T-helper 17 cell (primary cell): ENCODE results near the gene KCNMA1. TPM values are rescaled to one million over a fixed set of nuclear protein-coding genes. Genes with fewer than 3 reads are reported as not detected.
"Not testable (repeated sequence)": the region's sequence is repeated elsewhere in the genome, so short reads cannot be mapped to it uniquely, and the experiment has no call there.

Experiments
- ATAC-seq: fragments of 150-1000 bp; cut with Tn5 transposase; 2 replicates; pipeline ENCODE4 v1.10.0; 2021; ENCODE audit warnings: mild to moderate bottlenecking, moderate library complexity
- DNase-seq, 3 donors: peaks; one replicate each; pipeline versions ENCODE4 v3.0.0 to v3.0.0-alpha.2; 2020 to 2021
- H3K9me3 ChIP-seq: one replicate; pipeline ENCODE4 v1.7.0; 2013; ENCODE audit warnings: low read length, mild to moderate bottlenecking; ENCODE audit not compliant: control insufficient read depth, poor library complexity, severe bottlenecking
- H3K27ac Mint-ChIP-seq: one replicate; pipeline ENCODE4 v1.8.0; 2022; ENCODE audit warnings: mild to moderate bottlenecking, moderate library complexity, mixed read lengths
- H3K27me3 Mint-ChIP-seq: one replicate; pipeline ENCODE4 v1.8.0; 2022; ENCODE audit warnings: mixed read lengths
- H3K36me3 Mint-ChIP-seq: one replicate; pipeline ENCODE4 v1.8.0; 2022; ENCODE audit warnings: low read depth, mixed read lengths
- H3K4me1 Mint-ChIP-seq: one replicate; pipeline ENCODE4 v1.8.0; 2022; ENCODE audit warnings: mild to moderate bottlenecking, mixed read lengths
- H3K4me3 Mint-ChIP-seq: one replicate; pipeline ENCODE4 v1.8.0; 2022; ENCODE audit warnings: mild to moderate bottlenecking, moderate library complexity, mixed read lengths
- total RNA-seq, 4 donors: library from RNA in 2 of 4; stranded (reverse) in 2 of 4; gene quantifications; one replicate each; pipeline ENCODE4 v1.2.3 and lab custom pipeline; 2022 to 2026

Gene KCNMA1
- total RNA-seq, 2 donors from 2014 or later: 0.27 TPM; not detected in 1

DNA sequence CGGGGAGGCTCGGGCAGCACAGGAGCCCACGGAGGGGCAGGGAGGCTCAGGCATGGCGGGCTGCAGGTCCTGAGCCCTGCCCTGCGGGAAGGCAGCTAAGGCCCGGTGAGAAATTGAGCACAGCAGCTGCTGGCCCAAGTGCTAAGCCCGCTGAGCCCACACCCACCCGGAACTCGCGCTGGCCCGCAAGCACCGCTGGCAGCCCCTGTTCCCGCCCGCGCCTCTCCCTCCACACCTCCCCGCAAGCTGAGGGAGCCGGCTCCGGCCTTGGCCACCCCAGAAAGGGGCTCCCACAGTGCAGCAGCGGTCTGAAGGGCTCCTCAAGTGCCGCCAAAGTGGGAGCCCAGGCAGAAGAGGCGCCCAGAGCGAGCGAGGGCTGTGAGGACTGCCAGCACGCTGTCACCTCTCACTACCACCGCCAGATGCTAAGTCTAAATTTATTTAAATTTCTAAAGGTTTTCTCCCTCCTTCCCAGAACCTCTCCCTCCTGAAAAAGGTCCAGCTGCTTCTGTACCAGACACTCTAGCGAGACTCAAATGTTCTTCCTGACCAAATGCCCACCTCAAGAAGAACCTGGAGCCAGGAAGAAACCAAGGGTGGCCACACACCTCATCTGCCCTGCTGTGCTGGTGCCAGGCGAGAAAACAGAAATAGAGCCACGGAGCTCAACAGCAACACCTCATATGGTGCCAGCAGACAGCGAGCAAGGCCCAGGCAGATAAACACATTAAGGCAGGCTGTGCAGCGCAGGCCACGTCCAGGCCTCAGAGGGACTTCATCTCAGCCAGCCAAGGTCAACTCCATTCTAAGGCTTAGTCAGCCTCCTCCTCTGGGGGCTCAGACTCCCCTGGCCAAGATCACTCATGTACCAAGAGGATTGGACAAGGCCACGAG is 47.0 kb downstream of the KCNMA1 start:
- peaks cover 4% of the 10 kb centered on the region for H3K4me1 Mint-ChIP-seq
- peaks cover 2% of the 10 kb centered on the region for H3K36me3 Mint-ChIP-seq
- no peak for DNase-seq
- no peak overlapping the region for H3K4me3 Mint-ChIP-seq
- no peaks in the 10 kb centered on the region for H3K9me3 ChIP-seq
- no peak overlapping the region for H3K27ac Mint-ChIP-seq
- peaks cover 23% of the 10 kb centered on the region for H3K27me3 Mint-ChIP-seq
- ATAC-seq: no peak

DNA sequence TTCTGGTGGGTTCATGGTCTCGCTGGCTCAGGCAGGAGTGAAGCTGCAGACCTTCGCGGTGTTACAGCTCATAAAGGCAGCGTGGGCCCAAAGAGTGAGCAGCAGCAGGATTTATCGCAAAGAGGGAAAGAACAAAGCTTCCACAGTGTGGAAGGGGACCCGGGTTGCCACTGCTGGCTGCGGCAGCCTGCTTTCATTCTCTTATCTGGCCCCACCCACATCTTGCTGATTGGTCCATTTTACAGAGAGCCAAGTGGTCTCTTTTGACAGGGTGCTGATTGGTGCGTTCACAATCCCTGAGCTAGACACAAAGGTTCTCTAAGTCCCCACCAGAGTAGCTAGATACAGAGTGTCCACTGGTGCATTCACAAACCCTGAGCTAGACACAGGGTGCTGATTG is 47.9 kb downstream of the KCNMA1 start:
- H3K27me3 Mint-ChIP-seq: peaks cover 22% of the 10 kb centered on the region
- H3K36me3 Mint-ChIP-seq, DNase-seq, H3K9me3 ChIP-seq, H3K4me1 Mint-ChIP-seq, H3K4me3 Mint-ChIP-seq, H3K27ac Mint-ChIP-seq, ATAC-seq: not testable (repeated sequence)

DNA sequence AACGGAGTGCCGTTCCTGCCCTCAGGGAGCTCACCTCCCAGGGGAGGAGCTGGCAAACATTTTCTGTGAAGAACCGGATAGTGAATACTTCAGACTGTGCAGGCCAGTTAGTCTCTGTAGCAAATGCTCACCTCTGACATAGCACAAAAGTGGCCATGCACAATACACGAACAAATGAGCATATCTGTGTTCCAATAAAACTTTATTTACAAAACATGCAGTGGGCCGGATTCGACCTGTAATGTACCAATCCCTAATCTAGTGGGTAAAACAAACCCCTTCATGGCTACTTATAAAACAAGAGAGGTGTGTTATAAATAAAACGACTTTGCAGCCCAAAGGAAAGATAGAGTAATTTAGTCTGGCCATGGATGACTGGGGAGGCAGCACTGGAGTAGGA is 48.7 kb downstream of the KCNMA1 start:
- no peak overlapping the region for H3K27ac Mint-ChIP-seq
- H3K4me1 Mint-ChIP-seq: peaks cover 4% of the 10 kb centered on the region
- peaks cover 16% of the 10 kb centered on the region for H3K27me3 Mint-ChIP-seq
- peaks cover 2% of the 10 kb centered on the region for H3K36me3 Mint-ChIP-seq
- DNase-seq (no peak), ATAC-seq (no peak)
- no peak overlapping the region for H3K4me3 Mint-ChIP-seq
- no peaks in the 10 kb centered on the region for H3K9me3 ChIP-seq

DNA sequence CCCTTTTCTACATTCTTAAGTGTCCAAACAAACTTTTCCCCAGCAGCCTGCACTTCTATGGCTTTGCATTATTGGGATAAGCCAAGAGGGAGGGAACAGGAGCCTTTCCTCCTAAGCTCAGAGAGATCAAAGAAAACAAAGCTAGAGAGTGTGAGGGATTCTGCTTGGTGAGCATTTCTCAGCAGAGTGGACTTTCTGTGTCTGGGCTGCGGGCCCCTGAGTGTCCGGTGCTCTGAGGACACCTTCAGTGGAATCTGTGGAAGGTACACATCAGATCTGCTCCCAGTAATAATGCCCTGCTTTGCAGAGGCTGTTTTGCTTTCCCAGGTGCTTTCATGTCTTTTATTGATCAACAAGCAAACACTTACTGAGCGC is 50.2 kb downstream of the KCNMA1 start:
- ATAC-seq: no peak
- Mint-ChIP-seq H3K27me3 (peaks cover 11% of the 10 kb centered on the region), H3K4me3 (no peak overlapping the region), H3K27ac (no peak overlapping the region), H3K4me1 (peaks cover 4% of the 10 kb centered on the region), H3K36me3 (peaks cover 2% of the 10 kb centered on the region)
- H3K9me3 ChIP-seq: no peaks in the 10 kb centered on the region
- DNase-seq: no peak

DNA sequence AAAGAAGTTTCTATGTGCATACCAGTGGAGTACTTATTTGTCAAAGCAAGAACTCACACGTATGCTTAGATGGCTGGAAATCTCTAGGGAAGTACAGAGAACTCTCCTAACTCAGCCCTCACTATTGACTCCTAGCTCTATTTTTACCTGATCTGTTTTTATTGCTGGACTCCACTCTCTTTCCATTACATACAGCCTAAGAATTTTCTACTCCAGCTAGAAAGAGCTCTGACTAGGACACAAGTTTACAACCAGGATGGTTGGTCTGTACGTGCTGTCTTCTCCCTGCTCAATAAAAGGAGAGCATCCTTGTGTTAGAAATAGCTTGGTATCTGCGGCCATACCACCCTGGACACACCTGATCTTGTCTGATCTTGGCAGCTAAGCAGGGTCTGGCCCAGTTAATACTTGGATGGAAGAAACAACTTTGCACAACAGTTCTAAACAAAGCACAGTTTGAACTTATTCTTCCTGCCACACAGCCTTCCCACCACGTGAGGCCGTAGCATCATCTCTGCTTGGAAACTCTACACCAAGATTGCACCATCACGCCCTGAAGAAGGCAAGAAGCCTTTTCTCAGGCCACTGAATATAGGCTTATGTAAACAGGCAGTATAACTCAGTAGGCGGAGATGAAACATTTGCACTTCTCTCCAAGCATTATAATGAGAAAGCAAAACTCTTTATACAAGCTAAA is 50.7 kb downstream of the KCNMA1 start:
- H3K27me3 Mint-ChIP-seq: peaks cover 9% of the 10 kb centered on the region
- ATAC-seq (no peak), DNase-seq (no peak)
- H3K4me3 Mint-ChIP-seq: no peak overlapping the region
- no peaks in the 10 kb centered on the region for H3K9me3 ChIP-seq
- no peak overlapping the region for H3K27ac Mint-ChIP-seq
- peaks cover 2% of the 10 kb centered on the region for H3K36me3 Mint-ChIP-seq
- peaks cover 4% of the 10 kb centered on the region for H3K4me1 Mint-ChIP-seq

DNA sequence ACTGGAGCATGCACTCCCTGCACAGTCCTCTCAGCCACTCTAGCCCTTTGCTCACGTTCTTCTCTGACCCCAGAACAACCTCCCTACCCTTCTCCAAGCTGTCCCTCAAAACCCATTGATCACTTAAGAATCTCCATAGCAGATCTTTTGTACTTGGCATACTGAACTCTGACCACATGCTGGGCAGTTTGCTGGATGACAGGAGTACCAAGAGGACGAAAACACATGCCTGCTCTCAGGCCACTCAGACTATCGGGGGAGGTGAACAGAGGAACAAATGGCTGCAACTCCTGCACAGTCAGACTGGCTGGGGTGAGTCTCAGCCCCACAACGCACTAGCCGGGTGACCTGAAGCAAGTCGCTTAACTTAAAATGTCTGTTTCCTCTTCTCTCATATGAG is 52.7 kb downstream of the KCNMA1 start:
- Mint-ChIP-seq H3K4me1 (peaks cover 4% of the 10 kb centered on the region), H3K27ac (no peak overlapping the region), H3K36me3 (peaks cover 2% of the 10 kb centered on the region), H3K27me3 (no peaks in the 10 kb centered on the region), H3K4me3 (no peak overlapping the region)
- no peak for DNase-seq
- no peaks in the 10 kb centered on the region for H3K9me3 ChIP-seq
- ATAC-seq: no peak

DNA sequence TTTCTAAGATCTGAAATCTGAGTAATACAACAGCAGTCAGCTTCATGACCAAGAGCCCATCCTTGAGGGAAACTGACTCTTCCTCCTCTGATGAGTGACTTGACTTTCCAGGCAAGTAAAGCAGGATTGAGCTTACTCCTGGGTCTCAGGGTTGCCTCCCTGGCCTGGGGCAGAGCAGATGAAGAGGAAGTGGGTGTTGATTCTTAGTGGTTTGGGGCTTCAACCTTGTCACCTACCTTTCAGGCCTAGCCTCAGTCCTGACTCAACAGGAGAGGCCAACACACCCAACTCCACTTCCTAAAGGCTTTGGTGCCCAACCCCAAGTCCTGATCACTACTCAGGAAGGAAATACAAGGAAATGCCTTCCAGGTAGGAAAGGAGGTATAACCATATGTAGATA is 54.1 kb downstream of the KCNMA1 start:
- Mint-ChIP-seq H3K4me3 (no peak overlapping the region), H3K27ac (no peak overlapping the region), H3K27me3 (peaks cover 5% of the 10 kb centered on the region), H3K4me1 (peaks cover 7% of the 10 kb centered on the region), H3K36me3 (peaks cover under 1% of the 10 kb centered on the region)
- H3K9me3 ChIP-seq: no peaks in the 10 kb centered on the region
- ATAC-seq (no peak), DNase-seq (no peak)

DNA sequence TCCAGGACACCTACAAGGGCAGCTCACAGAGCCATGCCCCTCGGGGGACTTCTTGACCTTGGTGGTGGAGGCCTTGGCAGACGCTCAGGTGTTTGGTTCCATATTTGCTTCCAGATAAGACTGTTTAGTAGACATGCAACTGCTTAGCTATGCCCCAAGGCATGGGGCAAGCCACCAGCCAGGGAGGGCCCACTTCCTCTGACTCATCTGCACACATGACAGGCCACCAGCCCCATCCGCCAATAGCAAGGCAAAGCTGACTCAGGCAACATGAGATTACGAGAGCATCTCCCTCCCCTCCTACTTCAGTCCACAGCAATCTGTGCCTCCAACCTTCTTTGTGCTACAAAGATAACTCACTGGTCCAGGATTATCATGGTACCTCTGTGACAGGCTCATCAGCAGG is 54.9 kb downstream of the KCNMA1 start:
- Mint-ChIP-seq H3K27ac (no peak overlapping the region), H3K27me3 (peaks cover 9% of the 10 kb centered on the region), H3K4me3 (no peak overlapping the region), H3K4me1 (peaks cover 3% of the 10 kb centered on the region), H3K36me3 (no peaks in the 10 kb centered on the region)
- H3K9me3 ChIP-seq: no peaks in the 10 kb centered on the region
- ATAC-seq (no peak), DNase-seq (no peak)

DNA sequence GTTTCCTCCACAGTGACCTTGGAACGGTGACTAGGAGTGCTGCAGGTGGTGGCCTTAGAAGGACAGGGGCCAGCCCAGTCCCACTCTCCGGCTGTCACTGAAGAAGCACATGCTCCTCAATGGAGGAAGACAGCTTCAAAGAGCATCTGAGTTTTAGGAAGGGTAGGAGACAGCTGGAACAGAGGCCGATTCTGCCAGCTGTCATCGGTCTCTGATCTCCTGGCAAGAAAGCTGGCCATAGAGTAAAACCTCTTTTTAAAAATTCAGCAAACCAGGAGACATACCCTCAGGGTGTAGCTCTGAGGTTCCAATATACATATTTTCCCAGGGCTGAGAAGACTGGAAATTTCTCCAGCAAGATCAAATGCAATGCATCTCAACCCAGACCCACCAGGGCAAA is 55.9 kb downstream of the KCNMA1 start:
- H3K27me3 Mint-ChIP-seq: peaks cover 9% of the 10 kb centered on the region
- no peak overlapping the region for H3K27ac Mint-ChIP-seq
- no peaks in the 10 kb centered on the region for H3K36me3 Mint-ChIP-seq
- ATAC-seq (no peak), DNase-seq (no peak)
- H3K9me3 ChIP-seq: no peaks in the 10 kb centered on the region
- H3K4me3 Mint-ChIP-seq: no peak overlapping the region
- peaks cover 3% of the 10 kb centered on the region for H3K4me1 Mint-ChIP-seq

DNA sequence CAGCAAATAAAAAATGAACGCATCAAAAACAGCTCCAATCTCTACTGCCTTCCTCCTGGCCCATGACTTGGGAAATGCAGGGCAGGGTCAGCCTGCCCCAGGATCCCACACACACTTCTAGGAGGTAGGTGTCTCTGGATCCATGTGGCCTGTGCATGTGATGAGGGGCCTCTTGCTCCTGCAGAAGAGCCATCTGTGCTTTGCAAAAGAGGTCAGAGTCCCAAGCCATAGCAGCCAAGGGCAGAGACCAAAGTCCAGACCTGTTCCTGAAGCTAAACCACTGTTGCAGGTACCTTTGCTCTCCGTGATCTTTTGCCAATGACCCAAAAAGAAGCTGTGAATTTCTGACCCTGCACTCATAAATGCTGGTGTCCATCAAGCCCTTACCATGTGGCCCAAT is 57.1 kb downstream of the KCNMA1 start:
- H3K9me3 ChIP-seq: no peaks in the 10 kb centered on the region
- ATAC-seq: no peak
- DNase-seq: no peak
- Mint-ChIP-seq H3K4me1 (peaks cover 3% of the 10 kb centered on the region), H3K27me3 (peaks cover 9% of the 10 kb centered on the region), H3K36me3 (no peaks in the 10 kb centered on the region), H3K27ac (no peak overlapping the region), H3K4me3 (no peak overlapping the region)

DNA sequence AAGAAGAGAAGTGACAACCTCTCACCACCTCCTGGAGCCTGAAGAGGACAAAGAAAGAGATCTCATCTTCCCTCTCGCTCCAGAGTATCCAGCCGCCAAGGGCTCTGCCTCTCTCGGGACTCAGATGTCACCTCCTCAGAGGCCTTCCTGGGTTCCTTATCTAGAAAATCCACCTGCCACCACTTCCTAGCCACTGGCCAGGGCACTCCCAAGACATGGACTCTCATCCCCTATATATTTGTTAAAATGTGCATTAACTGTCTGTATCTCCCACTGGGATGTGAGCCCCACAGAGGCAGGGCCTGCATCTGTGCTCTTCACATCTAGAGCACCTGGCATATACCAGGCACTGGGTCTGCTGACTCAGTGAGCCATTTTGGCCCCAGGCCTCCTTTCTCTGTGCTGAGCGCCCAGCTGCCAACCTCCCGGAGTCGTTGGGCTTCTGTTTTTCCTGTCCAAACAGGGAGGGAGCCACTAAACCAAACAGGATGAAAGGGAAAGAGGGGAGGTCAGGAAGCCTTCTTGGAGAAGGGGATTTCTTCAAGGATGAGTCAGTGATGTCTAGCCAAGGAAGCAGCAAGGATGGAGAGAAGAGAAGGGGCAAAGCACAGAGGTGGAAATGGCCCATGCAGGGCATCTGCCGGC is 58.9 kb downstream of the KCNMA1 start:
- Mint-ChIP-seq H3K27me3 (peaks cover 9% of the 10 kb centered on the region), H3K27ac (no peak overlapping the region), H3K36me3 (no peaks in the 10 kb centered on the region), H3K4me1 (peaks cover 3% of the 10 kb centered on the region), H3K4me3 (no peak overlapping the region)
- DNase-seq (no peak), ATAC-seq (no peak)
- H3K9me3 ChIP-seq: no peaks in the 10 kb centered on the region

DNA sequence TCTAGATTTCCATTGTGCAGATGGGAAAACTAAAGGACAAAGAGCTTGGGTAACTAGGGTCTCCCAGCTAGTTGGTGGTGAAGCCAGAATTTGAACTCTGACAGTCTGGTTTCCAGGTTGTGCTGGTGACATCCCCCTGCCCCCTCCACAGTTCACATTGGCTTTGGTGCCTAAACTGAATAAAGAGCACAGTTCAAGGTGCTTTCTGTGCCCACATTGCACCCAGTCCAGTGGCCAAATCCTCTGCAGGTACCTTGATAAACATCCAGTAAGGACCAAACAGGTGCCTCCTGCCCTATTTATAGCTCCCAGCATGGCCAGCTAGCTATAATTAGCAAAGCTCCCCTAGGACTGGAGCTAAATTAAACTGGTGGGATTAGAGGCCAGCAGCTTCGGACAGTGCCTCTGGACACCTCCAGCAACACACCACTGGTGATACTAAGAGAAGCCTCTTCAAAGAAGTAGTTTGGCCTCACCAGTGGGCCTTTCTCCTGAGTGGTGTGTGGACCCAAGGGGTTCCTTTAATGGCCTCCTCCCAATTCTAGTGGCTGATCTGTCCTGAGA is 59.9 kb downstream of the KCNMA1 start:
- DNase-seq: no peak
- ATAC-seq: no peak
- no peaks in the 10 kb centered on the region for H3K9me3 ChIP-seq
- Mint-ChIP-seq H3K27me3 (peaks cover 9% of the 10 kb centered on the region), H3K36me3 (no peaks in the 10 kb centered on the region), H3K4me3 (no peak overlapping the region), H3K27ac (no peak overlapping the region), H3K4me1 (peaks cover 3% of the 10 kb centered on the region)

DNA sequence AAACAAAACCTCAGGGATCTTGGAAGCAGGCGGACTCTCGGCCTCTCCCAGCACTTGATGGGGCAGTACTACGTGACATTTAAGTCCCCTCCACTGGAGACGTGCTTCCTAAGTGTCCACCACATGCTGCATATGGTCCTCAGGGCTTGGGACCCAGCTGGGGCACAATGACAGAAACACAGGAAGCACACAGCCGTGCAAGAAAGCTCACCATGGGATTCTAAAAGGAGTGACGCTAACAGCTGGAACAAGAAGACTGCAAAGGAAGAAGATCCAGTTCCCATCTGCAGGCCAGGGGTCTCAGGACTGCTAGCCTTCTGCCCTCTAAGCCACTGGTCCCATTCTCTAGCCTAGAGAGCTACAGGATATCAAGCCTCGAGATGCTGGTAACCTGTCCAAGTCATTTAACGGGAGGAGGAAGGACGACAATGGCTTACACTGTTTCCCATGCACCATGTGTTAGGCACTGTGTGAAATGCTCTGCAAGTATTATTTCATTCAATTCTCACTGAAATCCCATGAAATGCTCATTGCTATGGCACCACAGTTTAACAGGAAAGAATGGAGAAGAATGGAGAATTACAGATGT is 61.1 kb downstream of the KCNMA1 start:
- Mint-ChIP-seq H3K4me1 (peaks cover 3% of the 10 kb centered on the region), H3K4me3 (no peak overlapping the region), H3K36me3 (no peaks in the 10 kb centered on the region), H3K27me3 (peaks cover 9% of the 10 kb centered on the region), H3K27ac (no peak overlapping the region)
- DNase-seq (no peak), ATAC-seq (no peak)
- H3K9me3 ChIP-seq: no peaks in the 10 kb centered on the region
